ENCODE results near the gene MEF2D.

Gene MEF2D

DNA sequence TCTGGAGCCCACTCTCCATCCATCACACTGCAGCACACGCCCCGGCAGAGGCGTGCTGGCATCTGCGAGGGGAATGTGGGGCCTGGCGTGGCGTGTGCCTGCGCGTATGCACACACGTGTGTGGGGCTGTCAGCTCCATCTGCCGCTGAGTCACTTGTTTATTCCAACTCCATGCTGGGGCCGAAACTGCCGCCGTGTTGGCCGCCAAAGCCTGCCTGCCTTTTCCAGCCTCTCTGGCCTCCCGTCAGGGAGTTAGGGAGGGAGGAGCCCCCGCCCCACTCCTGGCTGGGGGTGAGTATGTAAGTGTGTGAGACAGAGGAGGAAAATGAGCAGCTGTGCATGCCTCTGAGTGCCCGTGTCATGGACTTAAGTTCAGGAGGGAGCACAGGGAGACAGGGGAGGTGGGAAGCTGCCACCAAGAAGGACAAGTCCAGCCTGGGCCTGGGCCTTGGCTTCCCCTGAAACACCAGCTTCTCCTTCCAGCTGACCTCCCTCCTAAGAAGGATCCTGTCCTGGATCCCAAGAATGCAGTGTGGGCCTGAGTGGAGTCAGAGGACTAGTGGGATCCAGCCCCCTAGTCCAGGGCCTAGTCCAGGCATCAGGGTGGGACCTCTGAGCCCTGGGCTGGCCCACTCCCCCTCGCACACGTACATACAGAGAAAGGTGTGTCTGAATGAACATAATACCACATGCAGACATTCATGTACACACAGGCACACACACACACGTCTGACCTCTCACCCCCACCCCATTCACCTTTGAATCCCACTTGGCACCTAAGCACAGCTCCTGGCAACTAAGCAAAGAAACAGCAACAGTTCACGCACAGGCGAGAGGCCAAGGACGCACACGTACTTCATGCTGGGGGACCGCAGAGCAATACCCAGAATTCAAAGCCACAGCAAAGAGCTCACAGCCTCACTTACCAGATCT is 24.7 kb downstream of the MEF2D start:
- ChIA-PET CTCF (interaction anchor here (0.7 to 3.6 kb wide), 8 partner anchors 11 to 136 kb away, joined by 3 to 20 read pairs (median 4); no protein-coding TSS in a partner anchor), POLR2A (interaction anchor here (0.6 to 1.4 kb wide), 3 partner anchors 9 to 21 kb away, joined by 3 to 5 read pairs (median 4); no protein-coding TSS in a partner anchor)
- TF ChIP-seq CTCF (IDR thresholded peaks at IDR 0.05; ENCODE audit: insufficient read depth, low read length, missing control alignments) = no peak
- no peak overlapping the region for H3K4me3 ChIP-seq (ENCODE audit: low read depth, low read length)
- DNase-seq (ENCODE audit: low read depth, low spot score) = no peak

- DNase-seq (ENCODE audit: low read depth, low spot score) = no peak
- POLR2A ChIA-PET = no interaction called here
- H3K4me3 ChIP-seq (ENCODE audit: low read depth, low read length) = no peak overlapping the region
- TF ChIP-seq CTCF (IDR thresholded peaks at IDR 0.05; ENCODE audit: insufficient read depth, low read length, missing control alignments) = no peak
- CTCF ChIA-PET = interaction anchor here (1.3 to 3.6 kb wide), 2 partner anchors 12 to 17 kb away, joined by 3 to 20 read pairs; no protein-coding TSS in a partner anchor
Measured at GRCh38 chr1:156474966-156475365, 25.6 kb downstream of the MEF2D start.

DNA sequence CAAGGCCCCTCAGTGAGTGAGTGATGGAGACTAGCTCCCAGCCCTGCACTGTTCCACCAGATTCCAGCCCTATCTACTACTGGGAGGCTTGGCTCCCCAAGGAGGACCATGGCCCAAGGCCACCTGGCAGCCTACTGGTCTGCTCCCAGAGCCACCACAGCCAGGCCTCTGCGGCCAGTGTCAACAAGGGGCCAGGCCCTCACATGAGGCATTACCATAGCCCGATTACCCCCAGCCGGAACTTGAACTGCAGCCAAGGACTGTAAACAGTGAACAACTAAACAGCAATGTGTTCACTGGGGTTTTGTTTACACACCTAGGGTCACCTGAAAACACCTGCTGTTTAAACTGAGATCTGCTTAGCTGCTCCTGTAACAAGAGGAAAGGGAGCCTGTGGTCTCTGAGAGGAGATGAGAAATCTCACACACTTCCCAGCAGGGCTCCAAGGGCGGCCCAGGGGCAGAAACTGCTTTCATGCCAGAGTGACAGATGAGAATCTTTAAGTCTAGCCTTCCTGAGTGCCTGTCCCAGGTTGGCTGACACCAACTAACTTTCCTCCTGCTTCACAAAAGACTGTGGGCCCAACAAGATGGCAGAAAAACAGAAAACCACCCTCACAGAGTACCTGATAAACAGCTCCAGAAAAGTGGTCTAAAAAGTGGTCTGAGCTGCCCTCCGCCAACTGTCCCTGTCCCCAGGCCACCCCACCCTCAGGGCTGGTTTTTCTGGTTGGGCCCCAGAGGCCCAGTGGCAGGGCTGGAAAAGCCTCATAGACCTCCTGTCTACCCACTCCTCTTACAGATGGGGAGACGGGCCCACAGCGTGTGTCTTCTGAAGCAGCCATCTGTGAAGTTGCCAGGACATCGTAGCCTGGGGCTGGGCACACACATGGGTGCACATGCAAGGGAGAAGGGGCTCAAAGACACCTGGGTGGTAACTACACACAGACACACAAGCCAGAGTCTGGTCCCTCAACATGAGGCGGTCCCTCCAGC is 28.8 kb downstream of the MEF2D start:
- ChIA-PET CTCF (interaction anchor here (1.1 to 7.9 kb wide), 4 partner anchors 10 to 26 kb away, joined by 4 to 74 read pairs (median 4); no protein-coding TSS in a partner anchor), POLR2A (interaction anchor here (0.6 kb wide), 1 partner anchor 152 kb away, joined by 3 read pairs; no protein-coding TSS in a partner anchor)
- DNase-seq (ENCODE audit: low read depth, low spot score) = no peak
- TF ChIP-seq CTCF (IDR thresholded peaks at IDR 0.05; ENCODE audit: insufficient read depth, low read length, missing control alignments) = no peak
- no peak overlapping the region for H3K4me3 ChIP-seq (ENCODE audit: low read depth, low read length)

DNA sequence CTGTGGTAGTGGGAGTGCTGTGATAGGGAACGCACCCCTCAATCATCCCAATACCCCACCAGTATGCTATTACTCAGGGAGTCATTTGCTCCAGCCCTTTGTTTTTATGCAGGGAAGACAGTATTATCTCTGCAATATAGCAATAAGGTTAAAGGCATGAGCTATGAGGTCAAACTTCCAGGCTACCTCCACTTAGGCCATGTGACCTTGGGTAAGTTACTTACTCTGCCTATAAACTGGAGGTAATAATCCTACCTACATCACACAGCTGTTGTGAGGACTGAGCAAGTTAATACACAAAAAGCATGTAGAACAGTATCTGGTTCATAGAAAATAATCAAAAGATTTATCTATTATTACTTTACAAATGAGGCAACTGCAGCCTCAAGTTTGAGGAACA is 30.1 kb downstream of the MEF2D start:
- POLR2A ChIA-PET = no interaction called here
- CTCF ChIA-PET = interaction anchor here (1.0 to 7.9 kb wide), 6 partner anchors 10 to 188 kb away, joined by 3 to 74 read pairs (median 4); no protein-coding TSS in a partner anchor

GRCh38 chr1:156468693-156469345 is 31.8 kb downstream of the MEF2D start:
- CTCF ChIA-PET = interaction anchor here (1.8 to 7.9 kb wide), 3 partner anchors 11 to 83 kb away, joined by 4 to 74 read pairs (median 9); no protein-coding TSS in a partner anchor
- no peak for TF ChIP-seq CTCF (IDR thresholded peaks at IDR 0.05; ENCODE audit: insufficient read depth, low read length, missing control alignments)
- no peak for DNase-seq (ENCODE audit: low read depth, low spot score)
- POLR2A ChIA-PET = interaction anchor here (0.9 kb wide), 1 partner anchor 102 kb away, joined by 3 read pairs; no protein-coding TSS in a partner anchor
- H3K4me3 ChIP-seq (ENCODE audit: low read depth, low read length) = no peak overlapping the region

More for the DNA sequence above, 30.1 kb downstream of the MEF2D start:
- no peak for DNase-seq (ENCODE audit: low read depth, low spot score)
- no peak for TF ChIP-seq CTCF (IDR thresholded peaks at IDR 0.05; ENCODE audit: insufficient read depth, low read length, missing control alignments)
- H3K4me3 ChIP-seq (ENCODE audit: low read depth, low read length) = no peak overlapping the region

Measured in AG04449 (cell line).